Ovary (tissue), 3 donors: ENCODE data around the gene YTHDF1.

Source experiments
- EP300 ChIP-seq: sonication (generic); formaldehyde crosslinking; IDR thresholded peaks from one replicate; pipeline ENCODE4 v1.6.1; 2017; ENCODE audit warnings: antibody characterized with exemption
- POLR2A ChIP-seq: fragments of 450-650 bp; IDR thresholded peaks from one replicate; pipeline ENCODE4 v1.6.1; 2017; ENCODE audit warnings: antibody characterized with exemption, mild to moderate bottlenecking, moderate library complexity
- TF ChIP-seq, protein P1 (sequence below), 3 donors: fragments of 450-650 bp in 2 of 3; fragments of 200-600 bp in 1 of 3; IDR thresholded peaks; one replicate each; pipeline versions ENCODE4 v1.5.1 to v1.8.0; 2016 to 2022; ENCODE audit warnings: antibody characterized with exemption in 3 of 3, mild to moderate bottlenecking in 1 of 3
- donor health status: DM: no; HTN: no; CAD: no.

DNA sequence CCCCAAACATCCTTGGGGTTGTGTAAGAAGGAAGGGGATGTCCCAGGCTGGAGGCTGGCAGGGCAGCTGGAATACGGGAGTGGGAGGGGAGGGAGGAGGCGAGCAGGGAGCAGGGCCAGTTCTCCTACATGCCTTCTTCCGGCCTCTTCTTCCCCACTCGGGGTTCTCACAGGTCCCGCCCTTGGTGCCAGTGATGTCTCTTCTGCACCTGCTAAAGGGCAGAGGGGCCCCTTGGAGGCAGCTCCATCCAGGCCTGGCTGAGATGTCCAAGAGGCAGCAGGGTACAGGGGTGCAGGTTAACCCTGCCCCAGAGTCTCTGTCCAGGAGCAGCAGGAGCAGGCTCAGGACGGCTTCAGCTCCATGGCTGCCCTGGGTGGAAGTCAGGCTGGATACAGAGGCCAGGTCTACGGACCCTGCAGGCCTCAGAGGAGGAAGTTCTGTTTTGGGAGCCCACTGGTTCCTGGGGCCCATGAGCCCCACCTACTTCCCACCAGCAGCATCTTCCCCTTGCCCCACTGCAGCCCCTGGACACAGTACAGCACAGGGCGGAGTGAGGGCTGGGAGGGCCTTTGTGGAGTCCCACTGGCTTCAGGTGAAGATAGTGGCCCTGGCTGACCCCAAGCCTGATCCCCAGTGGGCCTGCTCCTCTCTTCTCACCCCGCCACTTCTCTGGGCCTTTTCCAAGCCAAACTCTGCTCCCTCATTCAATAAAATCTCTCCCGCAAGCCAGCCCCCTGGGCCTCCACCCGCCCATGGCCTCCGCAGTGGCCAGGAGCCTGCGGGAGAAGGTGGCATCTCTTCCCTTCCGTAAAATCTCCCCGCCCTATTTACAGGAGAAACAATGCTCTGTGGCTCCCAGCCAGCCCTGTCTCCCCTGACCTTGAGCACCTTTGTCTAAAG lies 60.4 kb downstream of the YTHDF1 start:
- no peak for TF ChIP-seq EP300
- TF ChIP-seq, protein P1, sequence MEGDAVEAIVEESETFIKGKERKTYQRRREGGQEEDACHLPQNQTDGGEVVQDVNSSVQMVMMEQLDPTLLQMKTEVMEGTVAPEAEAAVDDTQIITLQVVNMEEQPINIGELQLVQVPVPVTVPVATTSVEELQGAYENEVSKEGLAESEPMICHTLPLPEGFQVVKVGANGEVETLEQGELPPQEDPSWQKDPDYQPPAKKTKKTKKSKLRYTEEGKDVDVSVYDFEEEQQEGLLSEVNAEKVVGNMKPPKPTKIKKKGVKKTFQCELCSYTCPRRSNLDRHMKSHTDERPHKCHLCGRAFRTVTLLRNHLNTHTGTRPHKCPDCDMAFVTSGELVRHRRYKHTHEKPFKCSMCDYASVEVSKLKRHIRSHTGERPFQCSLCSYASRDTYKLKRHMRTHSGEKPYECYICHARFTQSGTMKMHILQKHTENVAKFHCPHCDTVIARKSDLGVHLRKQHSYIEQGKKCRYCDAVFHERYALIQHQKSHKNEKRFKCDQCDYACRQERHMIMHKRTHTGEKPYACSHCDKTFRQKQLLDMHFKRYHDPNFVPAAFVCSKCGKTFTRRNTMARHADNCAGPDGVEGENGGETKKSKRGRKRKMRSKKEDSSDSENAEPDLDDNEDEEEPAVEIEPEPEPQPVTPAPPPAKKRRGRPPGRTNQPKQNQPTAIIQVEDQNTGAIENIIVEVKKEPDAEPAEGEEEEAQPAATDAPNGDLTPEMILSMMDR (IDR thresholded peaks at IDR 0.05): no peak
- TF ChIP-seq POLR2A: no peak
